Glomerular endothelial cell (primary cell): Measurements from ENCODE around the gene DNM2. TPM values are rescaled to one million over a fixed set of nuclear protein-coding genes. Genes with fewer than 3 reads are reported as not detected.
"Not testable (repeated sequence)": the region's sequence is repeated elsewhere in the genome, so short reads cannot be mapped to it uniquely, and the experiment has no call there.

Experiments
- DNase-seq: peaks from one replicate; pipeline ENCODE4 v3.0.0-alpha.2; 2011; ENCODE audit warnings: low read depth, low spot score; ENCODE audit errors: extremely low read depth
- total RNA-seq: library from RNA; depleted of rRNA; stranded (reverse); fragments of >200 nt; gene quantifications from 2 replicates; pipeline ENCODE4 v1.2.3, GENCODE V29; 2015

DNM2 gene
- 123 and 178 TPM in 2 replicates for total RNA-seq

GRCh38 chr19:10717356-10718204 is at the start of gene DNM2:
DNM2 (plus strand) TSS chr19:10718079; CDS start chr19:10718243, 164 bp downstream.
- peak; percentile 100 for DNase-seq

DNA sequence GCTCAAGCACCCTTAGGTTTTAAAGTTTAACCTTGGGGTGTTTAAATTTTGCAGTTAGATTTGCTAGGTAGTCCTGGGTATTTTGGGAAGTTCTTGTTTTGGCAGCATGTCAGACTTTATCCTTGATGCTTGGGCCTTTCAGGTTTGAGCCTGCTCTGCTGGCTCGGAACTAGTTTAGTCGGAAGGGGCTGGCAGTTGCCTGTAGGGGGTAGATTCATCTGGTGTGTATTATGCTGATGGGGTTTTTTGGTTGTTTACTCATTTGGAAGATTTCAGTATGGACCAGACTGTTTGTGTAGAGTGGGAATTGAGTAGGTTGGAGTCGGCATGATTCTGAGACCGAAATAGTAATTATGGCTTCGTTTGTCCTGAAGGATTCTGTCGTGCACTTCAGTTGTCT is 48.6 kb upstream of the DNM2 start:
- no peak for DNase-seq

DNA sequence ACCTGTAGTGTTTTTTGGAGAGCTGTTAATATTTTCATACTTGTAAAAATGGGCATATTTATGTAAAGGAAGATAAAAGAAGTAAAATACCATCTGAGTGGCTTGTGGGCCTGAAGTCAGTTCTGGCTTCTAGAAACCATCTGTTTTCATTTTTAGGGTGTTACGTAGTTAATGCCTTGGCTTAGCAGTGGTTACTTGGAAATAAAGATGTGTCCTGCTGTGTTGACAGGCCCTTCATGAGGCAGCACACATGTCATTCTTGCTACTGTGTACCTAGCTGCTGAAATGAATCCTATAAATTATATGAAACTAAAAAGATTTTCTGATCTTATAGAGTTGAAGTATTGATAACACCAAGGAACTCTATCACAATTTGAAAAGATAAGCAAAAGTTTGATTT is 47.7 kb upstream of the DNM2 start:
- DNase-seq: no peak

- DNase-seq: no peak
Observed at GRCh38 chr19:10670876-10671804, 46.7 kb upstream of the DNM2 start.

DNA sequence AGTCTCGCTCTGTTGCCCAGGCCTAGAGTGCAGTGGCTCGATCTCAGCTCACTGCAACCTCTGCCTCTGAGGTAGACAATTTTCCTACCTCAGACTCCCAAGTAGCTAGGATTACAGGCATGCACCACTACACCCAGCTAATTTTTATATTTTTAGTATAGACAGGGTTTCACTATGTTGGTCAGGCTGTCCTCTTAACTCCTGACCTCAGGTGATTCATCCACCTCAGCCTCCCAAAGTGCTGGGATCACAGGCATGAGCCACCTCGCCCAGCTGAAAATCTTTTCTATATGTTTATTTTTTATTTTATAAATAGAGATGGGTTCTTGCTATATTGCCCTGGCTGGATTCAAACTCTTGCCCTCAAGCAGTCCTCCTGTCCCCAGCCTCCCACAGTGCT is 46.0 kb upstream of the DNM2 start:
- DNase-seq: not testable (repeated sequence)

- DNase-seq: not testable (repeated sequence)
Observed at GRCh38 chr19:10675214-10675613, 42.7 kb upstream of the DNM2 start.

GRCh38 chr19:10677751-10678150 is 40.1 kb upstream of the DNM2 start:
- DNase-seq: no peak

DNA sequence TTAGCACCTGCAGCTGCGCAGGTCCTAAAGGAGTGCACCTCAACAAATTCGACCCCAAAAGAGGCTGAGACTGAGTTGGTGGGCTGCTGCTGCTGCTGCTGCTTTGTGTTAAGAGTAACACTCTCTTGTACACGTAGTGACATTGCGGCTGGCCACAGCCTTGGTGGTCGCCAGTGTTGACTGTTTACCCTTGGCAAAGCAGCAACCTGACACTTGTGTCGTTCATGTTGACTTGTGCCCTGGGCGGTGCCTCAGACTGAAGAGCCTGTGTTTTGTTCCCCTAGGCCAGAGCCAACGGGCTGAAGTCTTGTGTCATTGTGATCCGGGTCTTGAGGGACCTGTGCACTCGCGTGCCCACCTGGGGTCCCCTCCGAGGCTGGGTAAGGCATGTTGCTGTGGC is 39.1 kb upstream of the DNM2 start:
- DNase-seq: no peak

- no peak for DNase-seq
Observed at GRCh38 chr19:10679743-10680142, 38.1 kb upstream of the DNM2 start.

- DNase-seq: no peak
Observed at GRCh38 chr19:10680545-10681135, 37.2 kb upstream of the DNM2 start.

DNA sequence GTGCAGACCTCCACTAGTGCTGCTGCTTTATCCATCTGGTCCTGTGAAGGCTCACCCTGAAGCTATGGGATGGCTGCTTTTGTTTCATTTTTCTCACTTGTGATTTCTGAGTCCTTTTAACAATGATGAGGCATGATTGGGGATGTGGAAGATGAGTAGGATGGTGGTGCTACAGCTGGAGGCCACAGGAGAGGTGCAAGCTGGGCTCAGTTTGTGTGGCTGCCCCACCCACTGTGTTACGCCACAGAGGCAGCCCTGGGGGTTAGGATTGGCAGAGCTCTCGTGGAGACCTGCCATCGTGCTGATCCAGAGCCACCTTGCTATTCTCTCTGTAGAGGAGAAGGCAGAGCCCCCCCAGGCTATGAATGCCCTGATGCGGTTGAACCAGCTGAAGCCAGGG is 36.2 kb upstream of the DNM2 start:
- DNase-seq: no peak

DNA sequence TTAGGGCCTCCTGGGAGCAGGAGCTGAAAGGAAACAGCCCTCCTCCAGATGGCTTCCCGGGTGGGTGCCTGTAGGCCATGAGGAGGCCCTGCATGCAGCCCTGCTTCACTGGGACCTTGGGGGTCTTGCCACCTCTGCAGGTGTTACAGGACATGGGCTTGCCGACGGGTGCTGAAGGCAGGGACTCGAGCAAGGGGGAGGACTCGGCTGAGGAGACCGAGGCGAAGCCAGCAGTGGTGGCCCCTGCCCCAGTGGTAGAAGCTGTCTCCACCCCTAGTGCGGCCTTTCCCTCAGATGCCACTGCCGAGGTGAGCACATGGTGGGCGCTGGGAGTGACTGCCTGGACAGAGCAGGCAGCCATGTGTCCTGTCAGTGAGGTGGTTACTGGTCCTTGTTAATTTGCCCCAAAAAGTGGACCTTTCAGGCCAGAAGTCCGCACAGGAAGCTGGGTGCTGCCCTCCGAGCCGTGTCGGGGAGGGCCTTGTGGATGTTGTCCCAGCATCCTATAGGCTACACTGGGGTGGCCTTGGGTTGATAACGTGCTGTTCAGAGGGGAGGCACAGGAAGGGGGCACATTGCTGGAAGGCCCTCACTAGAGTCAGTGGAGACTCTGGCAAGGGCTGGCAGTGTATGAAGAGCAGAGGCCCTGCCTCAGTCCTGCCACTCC is 35.3 kb upstream of the DNM2 start:
- DNase-seq: no peak

DNA sequence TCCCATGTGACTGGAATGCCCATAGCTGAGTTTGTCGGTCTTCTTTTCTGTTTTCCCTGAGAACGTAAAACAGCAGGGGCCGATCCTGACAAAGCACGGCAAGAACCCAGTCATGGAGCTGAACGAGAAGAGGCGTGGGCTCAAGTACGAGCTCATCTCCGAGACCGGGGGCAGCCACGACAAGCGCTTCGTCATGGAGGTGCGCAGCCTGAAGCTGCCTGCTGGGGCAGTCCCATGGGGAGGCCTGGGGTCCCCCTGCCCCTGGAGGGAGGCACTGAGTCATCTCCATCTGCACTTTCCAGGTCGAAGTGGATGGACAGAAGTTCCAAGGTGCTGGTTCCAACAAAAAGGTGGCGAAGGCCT is 34.8 kb upstream of the DNM2 start:
- DNase-seq: no peak

DNA sequence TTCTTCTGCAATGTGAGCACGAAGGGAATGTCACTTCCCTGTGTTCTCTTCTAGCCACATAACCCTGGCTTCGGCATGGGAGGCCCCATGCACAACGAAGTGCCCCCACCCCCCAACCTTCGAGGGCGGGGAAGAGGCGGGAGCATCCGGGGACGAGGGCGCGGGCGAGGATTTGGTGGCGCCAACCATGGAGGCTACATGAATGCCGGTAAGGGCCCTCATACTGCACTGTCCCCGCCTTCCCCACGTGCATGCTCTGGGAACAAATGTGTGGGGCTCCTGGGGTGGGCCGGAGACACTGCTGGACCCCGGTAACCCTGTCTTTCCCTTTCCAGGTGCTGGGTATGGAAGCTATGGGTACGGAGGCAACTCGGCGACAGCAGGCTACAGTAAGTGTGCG is 34.3 kb upstream of the DNM2 start:
- DNase-seq: no peak

DNA sequence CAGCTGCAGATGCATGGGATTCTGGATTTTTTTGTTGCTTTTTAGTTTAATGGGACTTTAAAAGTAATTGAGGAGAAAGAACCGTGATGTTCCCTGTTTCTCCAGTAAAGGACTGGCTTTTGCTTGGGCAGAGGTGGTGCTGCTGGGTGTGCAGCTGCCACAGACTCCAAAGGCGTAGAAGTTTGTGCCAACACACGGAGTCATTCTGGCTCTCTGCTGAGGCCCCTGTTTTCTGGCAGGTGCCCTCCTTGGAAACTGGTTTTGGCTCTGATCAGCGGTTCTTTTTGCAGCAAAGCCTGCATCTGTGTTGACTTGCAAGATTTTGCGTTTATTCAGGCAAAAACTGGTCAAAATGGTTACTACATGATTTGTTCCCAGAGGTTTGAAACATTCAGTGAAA is 32.7 kb upstream of the DNM2 start:
- no peak for DNase-seq

DNA sequence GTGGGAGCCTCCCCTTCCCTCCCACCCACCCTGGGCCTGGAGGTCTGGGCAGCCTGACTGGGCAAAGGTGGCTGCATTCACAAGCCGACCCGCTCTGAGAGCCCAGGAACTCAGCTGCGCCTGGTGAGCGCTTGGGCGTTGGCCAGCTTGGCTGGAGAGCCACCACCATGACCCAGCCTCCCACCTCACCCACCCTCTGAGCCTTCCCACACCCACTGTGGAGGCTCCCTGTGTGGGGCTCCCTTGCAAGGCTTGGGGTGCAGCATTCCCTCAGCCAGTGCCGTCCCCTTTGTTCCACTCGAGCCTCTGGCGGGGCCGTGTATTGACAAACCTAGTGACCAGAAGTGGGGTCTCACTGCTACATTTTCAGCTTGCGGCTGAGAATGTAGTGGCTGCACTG is 31.7 kb upstream of the DNM2 start:
- no peak for DNase-seq

GRCh38 chr19:10686661-10687517 is 31.0 kb upstream of the DNM2 start:
- no peak for DNase-seq

DNA sequence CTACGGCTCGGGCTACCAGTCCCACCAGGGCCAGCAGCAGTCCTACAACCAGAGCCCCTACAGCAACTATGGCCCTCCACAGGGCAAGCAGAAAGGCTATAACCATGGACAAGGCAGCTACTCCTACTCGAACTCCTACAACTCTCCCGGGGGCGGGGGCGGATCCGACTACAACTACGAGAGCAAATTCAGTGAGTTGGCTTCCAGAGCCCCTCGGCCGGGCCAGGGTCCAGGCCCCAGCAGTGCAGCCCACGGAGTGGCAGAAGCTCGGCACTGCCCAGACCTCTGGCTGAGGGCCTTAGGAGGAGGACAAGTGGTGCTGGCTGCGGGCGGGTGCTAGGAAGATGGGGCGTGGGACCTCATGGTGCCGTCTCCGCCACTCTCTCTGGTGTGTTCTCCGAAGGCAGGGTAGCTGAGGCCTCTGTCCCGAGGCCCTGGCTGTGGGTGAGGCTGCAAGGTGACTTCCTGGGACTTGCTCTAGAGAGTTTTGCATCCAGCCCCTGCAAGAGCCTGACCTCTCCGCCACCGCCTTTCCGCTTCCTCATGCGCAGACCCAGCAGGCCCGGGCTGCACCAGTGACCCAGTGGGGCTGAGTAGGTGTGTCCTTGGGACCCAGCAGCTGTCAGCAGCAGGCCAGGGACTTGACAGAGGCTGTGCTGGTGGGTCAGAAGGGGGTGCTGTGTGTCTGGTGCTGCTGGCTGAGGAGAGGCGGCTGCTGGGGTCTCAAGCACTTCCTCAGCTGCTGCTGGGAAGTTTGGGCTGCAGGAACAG is 30.2 kb upstream of the DNM2 start:
- DNase-seq: no peak
